ENCODE data around the gene IRAG1.

IRAG1 gene

DNA sequence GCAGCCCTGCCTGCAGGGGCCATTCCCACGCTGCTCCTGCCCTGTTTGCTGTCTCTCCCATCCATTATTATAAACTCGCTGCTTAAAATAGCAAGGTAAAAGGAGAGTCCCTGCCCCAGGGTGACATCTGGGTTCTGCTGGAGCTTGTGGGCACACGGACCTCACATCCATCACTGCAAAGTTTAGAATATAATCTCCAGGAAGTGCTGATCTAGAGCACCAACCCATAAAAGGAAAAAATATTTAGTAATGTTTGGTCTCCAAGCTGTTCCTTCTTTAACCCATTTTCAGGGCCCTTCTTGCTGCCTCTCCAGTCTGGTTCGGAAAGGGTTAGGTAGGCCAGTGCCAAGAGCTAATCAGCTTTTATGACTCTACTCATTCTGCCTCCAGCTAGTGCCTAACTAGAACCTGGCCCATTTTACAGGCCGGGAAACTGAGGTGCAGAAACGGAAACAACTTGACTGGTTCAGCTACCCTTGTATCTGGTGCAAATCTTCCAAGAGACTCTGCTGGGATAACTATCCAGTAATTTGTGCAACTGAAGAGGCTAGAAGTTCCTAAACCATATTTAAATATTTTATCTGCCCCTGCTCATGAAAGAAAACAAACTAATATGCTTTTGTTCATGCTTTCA lies 37.5 kb downstream of the IRAG1 start:
- Histone ChIP-seq H3K9ac (ENCODE audit: low read depth in 1 of 2, low read length in 2 of 2) (no peak overlapping the region), H3K36me3 (ENCODE audit: control insufficient read depth in 1 of 2, insufficient read depth in 2 of 2, low read length in 2 of 2) (no peaks in the 10 kb centered on the region), H3K9me3 (ENCODE audit: control insufficient read depth in 1 of 2, low read length in 2 of 2) (no peaks in the 10 kb centered on the region), H3K4me1 (ENCODE audit: control insufficient read depth in 1 of 2, insufficient read depth in 2 of 2, low read length in 2 of 2) (peaks cover 48 to 49% of the 10 kb centered on the region in 2 donors), H3K4me3 (ENCODE audit: low read depth in 1 of 2, low read length in 2 of 2) (no peak overlapping the region), H3K27ac (ENCODE audit: low read depth, low read length) (no peak overlapping the region), H3K27me3 (ENCODE audit: control insufficient read depth in 1 of 2, insufficient read depth in 2 of 2, low read length in 2 of 2) (no peaks in the 10 kb centered on the region)

- no peaks in the 10 kb centered on the region for H3K36me3 ChIP-seq (ENCODE audit: control insufficient read depth in 1 of 2, insufficient read depth in 2 of 2, low read length in 2 of 2)
- H3K27ac ChIP-seq (ENCODE audit: low read depth, low read length): peak overlapping the region; percentile 15
- no peak overlapping the region for H3K9ac ChIP-seq (ENCODE audit: low read depth in 1 of 2, low read length in 2 of 2)
- no peaks in the 10 kb centered on the region for H3K9me3 ChIP-seq (ENCODE audit: control insufficient read depth in 1 of 2, low read length in 2 of 2)
- H3K27me3 ChIP-seq (ENCODE audit: control insufficient read depth in 1 of 2, insufficient read depth in 2 of 2, low read length in 2 of 2): no peaks in the 10 kb centered on the region
- no peak overlapping the region for H3K4me3 ChIP-seq (ENCODE audit: low read depth in 1 of 2, low read length in 2 of 2)
- H3K4me1 ChIP-seq (ENCODE audit: control insufficient read depth in 1 of 2, insufficient read depth in 2 of 2, low read length in 2 of 2): peaks cover 44 to 46% of the 10 kb centered on the region in 2 donors
Measured at GRCh38 chr11:10655227-10655626, 38.3 kb downstream of the IRAG1 start.

- H3K9me3 ChIP-seq (ENCODE audit: control insufficient read depth in 1 of 2, low read length in 2 of 2): no peaks in the 10 kb centered on the region
- H3K4me3 ChIP-seq (ENCODE audit: low read depth in 1 of 2, low read length in 2 of 2): no peak overlapping the region
- peaks cover 42 to 46% of the 10 kb centered on the region in 2 donors for H3K4me1 ChIP-seq (ENCODE audit: control insufficient read depth in 1 of 2, insufficient read depth in 2 of 2, low read length in 2 of 2)
- H3K9ac ChIP-seq (ENCODE audit: low read depth in 1 of 2, low read length in 2 of 2): no peak overlapping the region
- no peaks in the 10 kb centered on the region for H3K36me3 ChIP-seq (ENCODE audit: control insufficient read depth in 1 of 2, insufficient read depth in 2 of 2, low read length in 2 of 2)
- no peaks in the 10 kb centered on the region for H3K27me3 ChIP-seq (ENCODE audit: control insufficient read depth in 1 of 2, insufficient read depth in 2 of 2, low read length in 2 of 2)
- peak overlapping the region; percentile 15 for H3K27ac ChIP-seq (ENCODE audit: low read depth, low read length)
Measured at GRCh38 chr11:10654811-10655150, 38.8 kb downstream of the IRAG1 start.

GRCh38 chr11:10653946-10654810 lies 39.4 kb downstream of the IRAG1 start:
- Histone ChIP-seq H3K27me3 (ENCODE audit: control insufficient read depth in 1 of 2, insufficient read depth in 2 of 2, low read length in 2 of 2) (no peaks in the 10 kb centered on the region), H3K4me1 (ENCODE audit: control insufficient read depth in 1 of 2, insufficient read depth in 2 of 2, low read length in 2 of 2) (peaks cover 36 to 43% of the 10 kb centered on the region in 2 donors), H3K9ac (ENCODE audit: low read depth in 1 of 2, low read length in 2 of 2) (no peak overlapping the region), H3K9me3 (ENCODE audit: control insufficient read depth in 1 of 2, low read length in 2 of 2) (no peaks in the 10 kb centered on the region), H3K27ac (ENCODE audit: low read depth, low read length) (no peak overlapping the region), H3K4me3 (ENCODE audit: low read depth in 1 of 2, low read length in 2 of 2) (no peak overlapping the region), H3K36me3 (ENCODE audit: control insufficient read depth in 1 of 2, insufficient read depth in 2 of 2, low read length in 2 of 2) (no peaks in the 10 kb centered on the region)

- Histone ChIP-seq H3K9me3 (ENCODE audit: control insufficient read depth in 1 of 2, low read length in 2 of 2) (no peaks in the 10 kb centered on the region), H3K9ac (ENCODE audit: low read depth in 1 of 2, low read length in 2 of 2) (no peak overlapping the region), H3K27me3 (ENCODE audit: control insufficient read depth in 1 of 2, insufficient read depth in 2 of 2, low read length in 2 of 2) (no peaks in the 10 kb centered on the region), H3K36me3 (ENCODE audit: control insufficient read depth in 1 of 2, insufficient read depth in 2 of 2, low read length in 2 of 2) (no peaks in the 10 kb centered on the region), H3K4me1 (ENCODE audit: control insufficient read depth in 1 of 2, insufficient read depth in 2 of 2, low read length in 2 of 2) (peaks cover 26 to 33% of the 10 kb centered on the region in 2 donors), H3K27ac (ENCODE audit: low read depth, low read length) (no peak overlapping the region), H3K4me3 (ENCODE audit: low read depth in 1 of 2, low read length in 2 of 2) (no peak overlapping the region)
Measured at GRCh38 chr11:10653261-10653660, 40.3 kb downstream of the IRAG1 start.

DNA sequence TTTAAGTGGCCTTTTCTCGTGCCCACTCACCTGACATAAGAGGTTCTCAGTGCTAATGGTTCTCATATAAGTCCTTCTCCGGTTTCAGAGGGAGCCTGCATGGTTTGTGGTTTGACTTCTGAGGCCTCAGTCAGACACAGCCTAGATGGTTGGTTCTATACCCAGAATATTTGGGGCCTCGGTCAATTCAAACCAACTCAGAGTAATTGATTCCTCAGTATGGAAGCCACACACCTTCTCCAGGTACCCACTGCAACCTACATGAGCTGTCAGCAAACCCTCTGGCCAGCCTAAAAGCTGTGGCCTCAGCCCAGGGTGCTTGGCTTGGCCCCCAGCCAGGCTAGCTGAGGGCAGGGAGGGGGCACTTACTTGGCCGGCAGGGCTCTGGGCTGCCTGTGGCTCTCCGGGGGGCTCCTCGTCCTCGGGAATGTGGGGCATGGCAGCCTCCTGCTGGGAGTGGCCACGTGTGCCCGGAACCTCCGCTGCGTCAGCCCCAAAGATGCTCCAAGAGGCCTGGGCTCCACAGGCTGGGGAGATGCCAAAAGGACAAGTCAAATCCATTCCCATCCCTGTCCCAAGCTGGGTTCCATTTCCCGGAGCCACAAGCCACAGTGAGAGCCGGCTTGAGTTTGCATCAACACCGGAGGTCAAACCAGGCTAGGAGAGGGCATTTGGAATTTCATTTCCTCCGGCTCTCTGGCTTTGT lies 41.7 kb downstream of the IRAG1 start:
- no peak overlapping the region for H3K9ac ChIP-seq (ENCODE audit: low read depth in 1 of 2, low read length in 2 of 2)
- no peak overlapping the region for H3K4me3 ChIP-seq (ENCODE audit: low read depth in 1 of 2, low read length in 2 of 2)
- peaks cover 15 to 19% of the 10 kb centered on the region in 2 donors for H3K4me1 ChIP-seq (ENCODE audit: control insufficient read depth in 1 of 2, insufficient read depth in 2 of 2, low read length in 2 of 2)

DNA sequence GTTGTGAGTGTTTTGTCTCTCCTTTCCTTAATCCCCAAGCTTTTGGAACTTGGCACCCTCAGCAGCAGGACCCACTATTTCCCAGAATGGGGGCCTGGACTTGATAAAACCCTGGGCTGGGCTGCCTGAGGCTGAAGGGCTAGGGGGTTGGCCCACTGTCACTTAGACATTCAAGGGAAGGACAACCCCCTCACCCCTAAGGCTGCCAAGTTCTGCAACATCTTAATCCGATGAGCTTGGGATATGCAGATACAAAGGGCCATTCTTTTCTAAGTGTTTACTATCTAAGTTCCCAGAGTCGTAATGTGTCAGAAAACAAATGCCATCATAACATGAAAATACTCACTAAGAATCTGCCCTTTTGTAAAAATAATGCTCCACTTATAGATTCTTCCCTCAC lies 42.9 kb downstream of the IRAG1 start:
- Histone ChIP-seq H3K4me1 (ENCODE audit: control insufficient read depth in 1 of 2, insufficient read depth in 2 of 2, low read length in 2 of 2) (peaks cover 7 to 11% of the 10 kb centered on the region in 2 donors), H3K4me3 (ENCODE audit: low read depth in 1 of 2, low read length in 2 of 2) (no peak overlapping the region), H3K9me3 (ENCODE audit: control insufficient read depth in 1 of 2, low read length in 2 of 2) (no peaks in the 10 kb centered on the region), H3K27ac (ENCODE audit: low read depth, low read length) (no peak overlapping the region), H3K27me3 (ENCODE audit: control insufficient read depth in 1 of 2, insufficient read depth in 2 of 2, low read length in 2 of 2) (no peaks in the 10 kb centered on the region), H3K36me3 (ENCODE audit: control insufficient read depth in 1 of 2, insufficient read depth in 2 of 2, low read length in 2 of 2) (no peaks in the 10 kb centered on the region), H3K9ac (ENCODE audit: low read depth in 1 of 2, low read length in 2 of 2) (no peak overlapping the region)

More for the DNA sequence above, 41.7 kb downstream of the IRAG1 start:
- Histone ChIP-seq H3K9me3 (ENCODE audit: control insufficient read depth in 1 of 2, low read length in 2 of 2) (no peaks in the 10 kb centered on the region), H3K36me3 (ENCODE audit: control insufficient read depth in 1 of 2, insufficient read depth in 2 of 2, low read length in 2 of 2) (no peaks in the 10 kb centered on the region), H3K27me3 (ENCODE audit: control insufficient read depth in 1 of 2, insufficient read depth in 2 of 2, low read length in 2 of 2) (no peaks in the 10 kb centered on the region), H3K27ac (ENCODE audit: low read depth, low read length) (no peak overlapping the region)

DNA sequence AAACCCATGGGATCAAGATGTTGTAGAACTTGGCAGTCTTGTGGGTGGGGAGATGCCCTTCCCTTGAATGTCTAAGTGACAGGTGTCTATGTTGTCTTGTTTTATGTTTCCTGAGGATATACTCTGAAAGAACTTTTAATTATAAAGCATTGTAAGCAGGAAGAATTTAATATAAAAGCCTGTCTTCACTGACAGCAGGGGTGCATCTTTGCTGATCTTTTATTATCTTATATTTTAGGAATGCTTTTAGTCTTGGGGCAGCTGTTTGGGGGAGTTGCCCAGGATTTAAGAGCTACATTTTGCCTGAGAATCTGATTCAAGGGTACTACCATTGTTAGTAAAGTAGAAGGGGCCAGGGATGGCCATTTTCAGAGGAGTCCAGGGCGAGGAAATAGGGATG lies 43.4 kb downstream of the IRAG1 start:
- peaks cover 2 to 7% of the 10 kb centered on the region in 2 donors for H3K4me1 ChIP-seq (ENCODE audit: control insufficient read depth in 1 of 2, insufficient read depth in 2 of 2, low read length in 2 of 2)
- H3K27ac ChIP-seq (ENCODE audit: low read depth, low read length): no peak overlapping the region
- H3K36me3 ChIP-seq (ENCODE audit: control insufficient read depth in 1 of 2, insufficient read depth in 2 of 2, low read length in 2 of 2): no peaks in the 10 kb centered on the region
- no peak overlapping the region for H3K4me3 ChIP-seq (ENCODE audit: low read depth in 1 of 2, low read length in 2 of 2)
- no peaks in the 10 kb centered on the region for H3K9me3 ChIP-seq (ENCODE audit: control insufficient read depth in 1 of 2, low read length in 2 of 2)
- no peak overlapping the region for H3K9ac ChIP-seq (ENCODE audit: low read depth in 1 of 2, low read length in 2 of 2)
- H3K27me3 ChIP-seq (ENCODE audit: control insufficient read depth in 1 of 2, insufficient read depth in 2 of 2, low read length in 2 of 2): no peaks in the 10 kb centered on the region

- no peak overlapping the region for H3K27ac ChIP-seq (ENCODE audit: low read depth, low read length)
- H3K9ac ChIP-seq (ENCODE audit: low read depth in 1 of 2, low read length in 2 of 2): no peak overlapping the region
- no peak overlapping the region for H3K4me3 ChIP-seq (ENCODE audit: low read depth in 1 of 2, low read length in 2 of 2)
- H3K9me3 ChIP-seq (ENCODE audit: control insufficient read depth in 1 of 2, low read length in 2 of 2): no peaks in the 10 kb centered on the region
- no peaks in the 10 kb centered on the region for H3K4me1 ChIP-seq (ENCODE audit: control insufficient read depth in 1 of 2, insufficient read depth in 2 of 2, low read length in 2 of 2)
- H3K36me3 ChIP-seq (ENCODE audit: control insufficient read depth in 1 of 2, insufficient read depth in 2 of 2, low read length in 2 of 2): no peaks in the 10 kb centered on the region
- no peaks in the 10 kb centered on the region for H3K27me3 ChIP-seq (ENCODE audit: control insufficient read depth in 1 of 2, insufficient read depth in 2 of 2, low read length in 2 of 2)
Measured at GRCh38 chr11:10648871-10649270, 44.7 kb downstream of the IRAG1 start.

Data from duodenal mucosa (tissue), 2 donors.